Fibroblast of the conjunctiva (primary cell): ENCODE measurements around the gene GSK3B.

Source experiments
- DNase-seq: peaks from one replicate; pipeline ENCODE4 v3.0.0-alpha.2; 2010; ENCODE audit warnings: low read depth

GSK3B gene

DNA sequence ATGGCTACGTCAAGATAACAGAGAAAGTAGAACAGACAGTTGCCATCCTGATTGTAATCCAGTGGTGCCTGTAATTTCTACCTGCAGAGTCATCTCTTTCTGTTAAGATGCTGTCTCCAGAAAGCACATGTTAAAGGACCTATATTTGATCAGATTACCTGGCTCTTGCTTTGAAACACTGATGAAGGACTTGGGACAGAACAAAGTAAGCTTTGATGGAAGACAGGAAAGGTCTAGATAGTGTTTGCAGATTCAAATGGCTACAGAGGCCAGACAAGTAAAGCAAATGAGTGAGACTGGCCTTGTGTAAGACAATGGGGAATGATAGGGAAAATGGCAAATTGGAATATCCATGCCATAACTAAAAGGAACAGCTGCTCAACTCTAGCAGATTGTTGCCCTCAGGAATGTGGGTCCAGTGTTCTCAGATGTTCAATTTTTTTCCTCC is 1.8 kb upstream of the GSK3B start:
- no peak for DNase-seq

- DNase-seq: peak; percentile 83
Measured at GRCh38 chr3:120095226-120095978, 1.2 kb upstream of the GSK3B start.

GRCh38 chr3:120094776-120095225 is 554 bp upstream of the GSK3B start:
- peak; percentile 100 for DNase-seq

GRCh38 chr3:120093119-120093910 is 932 bp downstream of the GSK3B start:
- peak; percentile 69 for DNase-seq

- DNase-seq: no peak
Measured at GRCh38 chr3:120092474-120092873, 1.8 kb downstream of the GSK3B start.

- DNase-seq: no peak
Measured at GRCh38 chr3:120090422-120090821, 3.8 kb downstream of the GSK3B start.

DNA sequence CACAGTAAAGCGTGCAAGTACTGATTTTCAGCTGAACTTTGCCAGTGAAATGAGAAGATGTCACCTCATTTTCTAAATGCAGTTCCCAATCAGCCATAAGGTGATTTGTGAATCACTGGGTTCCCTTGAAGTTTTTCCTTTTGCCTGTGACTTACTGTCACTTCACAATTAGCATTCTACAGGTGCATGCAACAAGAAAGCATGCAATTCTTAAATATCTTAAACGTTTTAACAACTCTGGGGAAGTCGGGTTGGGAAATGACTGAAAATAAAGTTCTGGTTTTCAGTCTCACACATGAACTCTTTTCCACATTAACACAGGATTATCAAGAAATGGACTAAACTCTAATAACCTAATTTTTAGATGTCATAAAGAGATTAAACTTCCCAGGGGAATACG is 5.2 kb downstream of the GSK3B start:
- DNase-seq: no peak

DNA sequence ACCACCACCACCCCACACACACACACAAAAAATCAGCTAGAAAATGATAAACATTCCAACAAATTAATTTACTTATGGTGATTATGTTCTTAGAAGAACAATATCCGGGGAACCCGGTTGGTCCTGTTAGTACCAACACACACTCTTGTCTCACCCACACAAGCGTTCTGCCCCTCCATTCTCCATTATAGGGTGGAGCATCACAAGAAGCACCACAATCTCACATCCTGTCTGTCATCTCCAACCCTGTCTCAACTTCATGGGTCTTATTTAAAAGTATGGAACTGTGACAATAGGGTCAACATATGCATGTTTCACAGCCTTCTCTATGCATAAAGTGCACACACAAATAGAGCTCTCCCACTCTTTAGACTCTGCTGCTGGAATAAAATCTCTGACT is 5.6 kb downstream of the GSK3B start:
- no peak for DNase-seq

- no peak for DNase-seq
Measured at GRCh38 chr3:120081719-120082118, 12.5 kb downstream of the GSK3B start.

DNA sequence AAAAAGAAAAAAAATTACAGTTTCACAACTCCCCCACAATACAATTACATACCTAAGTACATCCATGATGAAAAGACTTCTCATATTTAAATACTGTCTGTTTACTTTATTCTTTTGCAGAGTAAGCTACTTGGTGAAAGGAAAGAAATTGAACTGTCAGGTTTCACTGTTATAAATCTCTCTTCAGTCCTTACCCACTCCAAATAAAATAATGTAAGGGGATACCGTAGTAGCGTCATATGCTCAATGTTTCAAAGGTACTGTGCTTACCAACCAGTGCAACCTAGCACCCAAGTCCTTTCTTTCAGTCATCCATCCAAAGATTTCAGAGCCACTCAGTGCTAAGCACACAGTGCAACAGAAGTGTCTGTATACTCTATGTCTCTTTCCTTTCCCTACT is 13.4 kb downstream of the GSK3B start:
- DNase-seq: no peak

GRCh38 chr3:120077731-120078130 is 16.5 kb downstream of the GSK3B start:
- no peak for DNase-seq

DNA sequence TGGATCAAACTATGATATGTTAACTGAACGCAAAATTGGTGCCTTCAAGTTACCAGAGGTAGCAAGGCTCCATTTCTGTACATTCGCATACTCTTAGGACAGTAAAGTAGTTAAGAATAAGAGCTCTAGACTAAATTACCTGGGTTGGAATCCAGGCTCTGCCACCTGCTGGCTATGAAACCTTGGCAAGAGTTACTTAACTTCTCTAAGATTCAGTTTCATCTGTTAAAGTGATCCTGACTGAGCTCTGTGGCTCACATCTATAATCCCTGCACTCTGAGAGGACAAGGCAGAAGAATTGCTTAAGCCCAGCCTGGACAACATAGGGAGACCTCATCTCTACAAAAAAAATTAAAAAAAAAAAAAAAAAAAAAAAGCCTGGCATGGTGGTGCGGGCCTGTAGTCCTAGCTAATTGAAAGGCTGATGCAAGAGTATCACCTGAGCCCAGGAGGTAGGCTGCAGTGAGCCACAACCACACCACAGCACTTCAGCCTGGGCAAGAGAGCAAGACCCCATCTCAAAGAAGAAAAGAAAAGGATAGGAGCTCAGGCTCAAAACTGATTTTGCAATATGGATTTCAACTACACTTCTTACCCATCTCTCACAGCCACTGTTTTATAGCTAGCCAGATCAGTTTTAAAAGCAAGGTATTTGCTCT is 21.3 kb downstream of the GSK3B start:
- no peak for DNase-seq

GRCh38 chr3:120071259-120071658 is 23.0 kb downstream of the GSK3B start:
- DNase-seq: no peak

DNA sequence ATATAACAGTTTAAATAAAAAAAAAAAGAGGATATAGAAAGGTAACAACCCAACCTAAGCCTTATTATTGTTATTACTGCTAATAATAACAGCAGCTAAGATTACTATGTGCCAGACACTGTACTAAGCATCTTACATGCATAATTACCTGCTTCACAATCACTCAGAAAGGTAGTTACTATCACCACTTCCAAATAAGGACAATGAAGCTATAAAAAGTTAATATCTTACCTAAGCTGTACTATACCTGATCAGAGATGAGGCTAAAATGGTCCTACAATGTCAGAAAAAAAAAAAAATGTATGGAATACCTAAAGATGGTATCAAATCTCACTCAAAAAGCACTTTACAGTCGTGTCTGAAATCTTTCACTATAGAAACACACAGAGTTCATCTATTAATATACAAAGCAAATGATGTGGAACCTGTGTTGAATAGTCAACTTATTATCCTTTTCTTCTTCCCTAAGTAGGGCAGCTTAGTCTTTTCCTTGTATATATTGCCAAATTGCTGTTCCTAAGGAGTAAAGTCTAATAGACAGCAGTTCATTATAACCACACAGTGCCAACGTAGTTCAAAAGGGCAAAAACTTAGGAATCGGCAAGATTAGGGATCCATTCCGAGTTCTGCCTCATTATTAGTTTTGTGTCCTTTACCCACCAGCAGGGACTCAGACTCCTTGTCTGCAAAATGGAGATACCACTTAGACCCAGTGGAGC is 23.8 kb downstream of the GSK3B start:
- DNase-seq: no peak

- DNase-seq: no peak
Measured at GRCh38 chr3:120067083-120067482, 27.2 kb downstream of the GSK3B start.

DNA sequence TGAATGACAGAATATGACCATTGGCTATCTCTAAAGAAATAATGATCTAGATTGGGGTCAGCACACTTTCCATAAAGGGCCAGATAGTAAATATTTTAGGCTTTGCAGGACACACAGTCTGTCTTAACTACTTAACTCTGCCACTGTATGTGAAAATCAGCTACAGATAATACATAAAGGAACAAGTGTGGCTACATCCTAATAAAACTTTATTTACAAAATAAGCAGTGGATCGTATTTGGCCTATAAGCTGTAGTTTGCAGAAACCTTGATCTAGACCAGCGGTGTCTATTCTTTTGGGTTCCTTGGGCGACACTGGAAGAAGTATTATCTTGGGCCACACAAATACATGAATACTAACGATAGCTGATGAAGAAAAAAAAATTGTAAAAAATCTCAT is 27.6 kb downstream of the GSK3B start:
- no peak for DNase-seq

DNA sequence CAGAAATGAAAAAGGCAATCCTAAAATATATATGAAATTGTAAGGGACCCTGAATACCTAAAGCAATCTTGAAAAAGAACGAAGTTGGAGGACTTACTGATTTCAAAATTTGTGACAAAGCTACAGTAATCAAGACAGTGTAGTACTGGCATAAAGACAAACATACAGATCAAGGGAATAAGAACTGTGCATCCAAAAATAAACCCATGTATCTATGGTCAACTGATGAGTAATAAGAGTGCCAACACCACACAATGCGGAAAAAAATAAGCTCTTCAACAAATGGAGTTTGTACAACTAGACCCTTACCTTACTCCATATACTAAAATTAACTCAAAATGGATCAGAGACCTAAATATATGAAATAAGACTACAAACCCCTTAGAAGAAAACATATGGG is 29.6 kb downstream of the GSK3B start:
- no peak for DNase-seq

DNA sequence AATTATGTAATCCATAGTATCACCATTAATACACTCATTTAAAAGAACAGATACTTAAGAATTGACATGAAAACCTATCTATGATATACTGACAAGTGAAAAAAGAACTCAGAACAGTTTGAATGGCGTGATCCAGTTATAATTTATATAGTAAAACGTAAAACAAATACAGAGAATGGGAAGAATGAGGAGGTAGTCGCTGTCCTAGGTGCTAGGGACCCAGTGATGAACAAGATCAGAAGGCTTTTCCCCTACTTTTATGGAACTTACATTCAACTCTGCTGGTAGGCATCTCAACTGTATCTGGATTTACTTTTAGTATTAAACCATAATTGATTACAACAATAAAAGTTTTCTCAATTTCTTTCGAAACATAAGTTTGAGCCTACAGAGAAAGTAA is 31.8 kb downstream of the GSK3B start:
- no peak for DNase-seq

- no peak for DNase-seq
Measured at GRCh38 chr3:120059081-120059864, 35.0 kb downstream of the GSK3B start.

DNA sequence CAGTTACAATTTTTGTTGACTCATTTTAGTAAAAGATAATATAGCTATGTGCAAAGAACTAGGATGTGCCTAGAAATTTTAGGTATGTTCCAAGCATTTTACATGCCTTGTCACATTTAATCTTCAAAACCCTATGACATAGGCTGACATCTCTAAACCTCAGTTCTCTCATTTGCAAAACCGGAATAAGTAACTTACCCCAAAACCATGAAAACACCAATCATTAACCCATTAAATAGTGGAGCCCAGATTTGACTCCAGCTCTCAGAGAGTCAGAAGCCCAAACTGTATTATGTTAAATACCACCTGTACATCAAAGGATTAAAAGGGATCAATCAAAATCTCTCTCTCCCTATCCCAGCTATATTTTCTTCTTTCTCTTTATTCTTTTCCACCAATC is 36.6 kb downstream of the GSK3B start:
- no peak for DNase-seq

GRCh38 chr3:120057029-120057428 is 37.2 kb downstream of the GSK3B start:
- no peak for DNase-seq
